ENCODE data around the gene DISC1.

Gene DISC1

DNA sequence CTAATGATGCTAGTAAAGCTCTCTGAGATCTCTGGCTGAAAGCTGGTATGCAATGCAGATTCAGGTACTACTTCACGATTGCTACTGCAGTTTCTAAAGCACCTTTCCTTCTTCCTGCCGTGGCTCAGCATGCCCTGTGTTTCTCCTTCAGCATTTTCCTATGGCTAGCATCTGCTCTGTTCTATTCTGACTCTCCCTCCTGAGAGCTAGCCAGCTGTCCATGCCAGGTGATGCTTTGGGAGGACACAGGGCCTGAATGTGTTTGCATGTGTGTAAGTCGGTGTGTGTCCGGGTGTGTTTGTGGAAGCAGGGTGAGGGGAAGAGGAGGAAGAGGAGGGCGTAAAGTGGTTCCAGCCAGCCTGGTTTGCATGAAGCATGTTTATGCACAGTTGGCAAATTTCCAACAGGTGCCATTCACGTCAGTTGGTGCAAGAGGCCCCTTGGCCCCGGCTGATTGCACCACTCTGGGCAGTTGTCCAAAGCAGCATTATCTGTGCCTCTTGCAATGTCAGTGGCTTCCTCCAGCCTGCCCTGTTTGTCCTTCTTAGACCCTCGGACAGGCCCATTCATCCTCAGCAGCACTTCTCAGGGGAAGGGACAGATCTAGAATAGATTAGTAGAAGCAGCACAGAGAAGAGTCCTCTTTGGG is 433.3 kb downstream of the DISC1 start:
- no peak for DNase-seq

DNA sequence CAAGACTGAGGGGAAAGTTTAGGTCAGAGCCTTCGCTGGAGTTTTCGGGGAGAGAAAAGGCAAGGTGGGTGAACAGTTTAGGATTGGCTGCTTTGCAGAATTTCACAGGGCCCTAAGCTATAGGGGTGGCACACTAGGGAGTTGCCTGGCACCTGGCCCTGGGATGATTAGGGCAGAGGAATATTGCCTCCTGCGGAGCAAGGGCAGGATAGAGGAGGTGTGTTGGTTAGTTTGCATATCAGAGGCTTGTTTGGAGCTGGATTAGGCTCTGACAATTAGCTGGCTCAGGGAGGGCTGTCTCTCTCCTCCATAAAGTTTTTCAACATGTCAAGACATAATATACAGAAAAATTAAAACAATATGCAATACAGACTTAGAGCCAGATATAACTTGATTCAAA is 436.4 kb downstream of the DISC1 start:
- no peak for DNase-seq

DNA sequence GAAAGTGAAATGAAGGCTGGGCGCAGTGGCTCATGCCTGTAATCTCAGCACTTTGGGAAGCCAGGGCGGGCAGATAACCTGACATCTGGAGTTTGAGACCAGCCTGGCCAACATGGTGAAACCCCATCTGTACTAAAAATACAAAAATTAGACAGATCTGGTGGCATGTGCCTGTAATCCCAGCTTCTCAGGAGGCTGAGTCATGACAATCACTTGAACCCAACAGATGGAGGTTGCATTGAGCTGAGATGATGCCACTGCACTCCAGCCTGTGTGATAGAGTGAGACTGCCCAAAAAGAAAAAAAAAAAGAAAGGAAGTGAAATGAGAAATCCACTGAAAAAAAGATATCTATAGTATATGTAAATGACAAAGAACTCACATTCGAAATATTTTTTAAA is 439.9 kb downstream of the DISC1 start:
- no peak for DNase-seq

DNA sequence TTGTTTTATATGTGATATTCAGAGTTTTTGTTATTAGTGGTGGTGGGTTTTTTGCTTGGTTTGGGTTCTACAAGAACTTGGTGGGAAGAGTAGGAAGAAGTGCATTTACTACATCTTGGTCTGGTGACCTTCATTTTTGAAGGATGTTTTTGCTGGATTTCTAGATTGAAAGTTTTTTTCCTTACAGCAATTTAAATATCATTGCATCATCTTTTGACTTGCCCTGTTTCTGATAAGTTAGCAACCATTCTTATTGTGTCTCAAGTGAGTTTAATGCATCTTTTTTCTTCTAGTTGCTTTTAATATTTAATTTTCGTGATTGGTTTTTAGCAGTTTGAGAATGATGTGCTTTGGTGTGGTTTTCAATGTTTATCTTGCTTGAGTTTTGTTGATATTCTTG is 447.7 kb downstream of the DISC1 start:
- no peak for DNase-seq

DNA sequence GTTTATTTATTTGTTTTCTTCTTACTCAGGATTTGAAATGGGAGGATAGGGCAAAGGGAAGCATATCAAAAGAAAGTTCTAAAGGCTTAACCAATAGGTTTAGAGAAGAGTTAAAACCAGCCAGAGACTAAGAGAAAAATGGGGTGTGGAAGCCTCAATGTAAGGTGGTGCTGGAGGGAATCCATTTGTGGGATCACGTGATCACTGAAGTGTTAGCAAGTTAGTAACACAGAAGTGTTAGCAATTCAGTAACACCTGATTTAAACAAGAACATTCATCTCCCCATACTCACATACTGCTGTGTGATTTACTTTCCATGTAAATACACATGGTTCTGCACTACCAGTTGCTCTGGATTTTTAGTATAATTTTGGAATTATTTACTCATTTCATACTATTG is 451.2 kb downstream of the DISC1 start:
- no peak for DNase-seq

DNA sequence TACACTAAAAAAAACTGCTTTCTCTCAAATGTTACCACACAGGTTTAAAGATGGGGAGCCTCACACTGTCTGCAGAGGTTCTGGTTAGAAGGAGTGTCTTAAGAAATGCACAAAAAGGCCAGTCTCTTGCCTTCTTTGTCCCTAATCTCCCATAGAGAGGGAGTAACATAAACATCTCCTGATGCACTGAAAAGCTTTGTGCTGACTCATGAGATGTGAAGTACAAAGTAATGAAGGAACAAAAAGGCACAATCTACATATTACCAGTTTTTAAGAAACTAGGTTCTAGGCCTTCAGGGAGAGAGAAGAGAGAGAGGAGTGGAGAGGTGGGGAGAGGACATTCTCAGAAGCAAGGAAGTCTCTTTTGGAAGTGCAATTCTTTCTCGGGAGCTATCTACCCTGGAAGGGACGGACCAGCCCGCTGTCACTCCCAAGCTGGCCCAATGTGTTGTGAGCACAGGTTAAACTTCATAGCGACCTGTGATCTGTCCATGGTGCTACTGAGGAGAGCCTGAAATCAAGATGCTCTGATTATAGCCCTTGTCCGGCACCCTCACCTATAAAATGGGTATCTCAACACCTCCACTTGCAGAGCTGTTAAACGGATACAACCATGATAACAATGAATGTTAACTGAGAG is 458.1 kb downstream of the DISC1 start:
- no peak for DNase-seq

DNA sequence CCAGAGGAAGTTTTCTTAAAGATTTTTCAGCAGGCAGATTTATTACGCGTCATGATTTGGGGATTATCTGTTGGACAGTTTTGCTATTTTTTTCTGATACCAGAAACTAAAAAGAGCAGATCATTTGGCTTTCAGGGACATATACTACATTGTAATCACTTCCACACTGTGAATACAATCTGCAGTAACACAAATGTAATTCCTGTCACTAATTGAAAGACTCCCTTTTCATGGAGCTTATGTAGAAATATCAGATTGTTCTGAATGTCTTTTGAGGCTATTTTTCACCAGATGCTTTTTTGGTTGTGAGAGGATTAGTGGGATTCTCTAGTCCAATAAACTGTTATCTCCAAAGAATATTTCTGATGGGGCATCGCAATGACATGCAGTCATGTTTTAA is 464.2 kb downstream of the DISC1 start:
- DNase-seq: no peak
